ENCODE data around the gene SCIN. TPM values are rescaled to one million over a fixed set of nuclear protein-coding genes. Genes with fewer than 3 reads are reported as not detected.

SCIN gene
- total RNA-seq, 4 donors from 2014 or later: 0.32 to 1.0 (median 0.66) TPM

DNA sequence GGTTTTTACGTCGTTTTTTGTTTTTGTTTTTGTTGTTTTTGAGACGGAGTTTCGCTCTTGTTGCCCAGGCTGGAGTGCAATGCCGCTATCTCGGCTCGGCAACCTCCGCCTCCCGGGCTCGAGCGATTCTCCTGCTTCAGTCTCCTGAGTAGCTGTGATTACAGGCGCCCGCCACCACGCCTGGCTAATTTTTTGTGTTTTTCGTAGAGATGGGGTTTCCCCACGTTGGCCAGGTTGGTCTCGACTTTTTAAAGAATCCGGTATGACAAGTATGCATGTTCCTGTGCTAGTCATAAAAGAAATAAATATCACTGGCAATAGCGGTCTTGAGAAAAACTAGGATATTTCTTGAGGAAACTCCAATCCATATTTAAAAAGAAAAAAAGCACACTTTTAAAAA, 114.2 kb downstream of the SCIN start:
- Histone ChIP-seq H3K27ac (replicated peaks in 1 of 4) (no peak overlapping the region), H3K4me1 (peaks cover 0 to 22% (median 22%) of the 10 kb centered on the region in 4 donors), H3K36me3 (no peaks in the 10 kb centered on the region), H3K27me3 (no peaks in the 10 kb centered on the region), H3K9me3 (no peaks in the 10 kb centered on the region), H3K4me3 (no peak overlapping the region)
- no peak for DNase-seq (ENCODE audit: extremely low spot score)
- no peak for TF ChIP-seq EP300 (IDR thresholded peaks at IDR 0.05)
- intact Hi-C loops (cut with DNase I): loop anchor here (5.0 kb wide), 1 partner anchor 578 kb away; no protein-coding TSS in a partner anchor
- WGBS: 94% methylated on average over 19 of the region's 19 CpGs

DNA sequence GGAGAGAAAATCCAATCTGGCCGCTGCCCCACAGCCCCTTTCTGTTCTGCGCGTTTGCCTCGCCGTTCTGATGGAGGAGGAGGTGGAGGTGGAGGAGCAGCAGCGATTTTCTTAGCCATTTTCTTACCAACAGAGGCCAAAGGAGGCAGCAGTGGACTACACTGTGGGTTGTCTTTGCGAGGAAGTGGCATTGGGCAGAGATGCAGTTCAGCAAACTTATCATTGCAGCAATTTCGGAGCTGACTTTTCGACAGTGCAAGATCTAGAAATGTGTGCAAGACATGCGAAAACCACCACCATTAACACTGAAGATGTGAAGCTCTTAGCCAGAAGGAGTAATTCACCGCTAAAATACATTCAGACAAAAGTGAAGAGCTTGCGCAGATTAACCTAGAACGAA, 115.0 kb downstream of the SCIN start:
- no peak for TF ChIP-seq POLR2A (IDR thresholded peaks at IDR 0.05; ENCODE audit: low read depth)
- TF ChIP-seq, protein P1, sequence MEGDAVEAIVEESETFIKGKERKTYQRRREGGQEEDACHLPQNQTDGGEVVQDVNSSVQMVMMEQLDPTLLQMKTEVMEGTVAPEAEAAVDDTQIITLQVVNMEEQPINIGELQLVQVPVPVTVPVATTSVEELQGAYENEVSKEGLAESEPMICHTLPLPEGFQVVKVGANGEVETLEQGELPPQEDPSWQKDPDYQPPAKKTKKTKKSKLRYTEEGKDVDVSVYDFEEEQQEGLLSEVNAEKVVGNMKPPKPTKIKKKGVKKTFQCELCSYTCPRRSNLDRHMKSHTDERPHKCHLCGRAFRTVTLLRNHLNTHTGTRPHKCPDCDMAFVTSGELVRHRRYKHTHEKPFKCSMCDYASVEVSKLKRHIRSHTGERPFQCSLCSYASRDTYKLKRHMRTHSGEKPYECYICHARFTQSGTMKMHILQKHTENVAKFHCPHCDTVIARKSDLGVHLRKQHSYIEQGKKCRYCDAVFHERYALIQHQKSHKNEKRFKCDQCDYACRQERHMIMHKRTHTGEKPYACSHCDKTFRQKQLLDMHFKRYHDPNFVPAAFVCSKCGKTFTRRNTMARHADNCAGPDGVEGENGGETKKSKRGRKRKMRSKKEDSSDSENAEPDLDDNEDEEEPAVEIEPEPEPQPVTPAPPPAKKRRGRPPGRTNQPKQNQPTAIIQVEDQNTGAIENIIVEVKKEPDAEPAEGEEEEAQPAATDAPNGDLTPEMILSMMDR (IDR thresholded peaks at IDR 0.05): peak; percentile 9 to 32 (median 11)
- intact Hi-C loops (cut with DNase I): loop anchor here (5.0 kb wide), 1 partner anchor 577 kb away; no protein-coding TSS in a partner anchor
- DNase-seq (ENCODE audit: extremely low spot score): no peak
- WGBS: 89% methylated on average over 13 of the region's 13 CpGs
- Histone ChIP-seq H3K27me3 (no peaks in the 10 kb centered on the region), H3K4me1 (peaks cover 0 to 30% (median 27%) of the 10 kb centered on the region in 4 donors), H3K27ac (replicated peaks in 1 of 4) (peak overlapping the region; percentile 90 to 96 (median 94)), H3K4me3 (peak overlapping the region in 1 of 4 donors; percentile 88), H3K9me3 (no peaks in the 10 kb centered on the region), H3K36me3 (no peaks in the 10 kb centered on the region)

DNA sequence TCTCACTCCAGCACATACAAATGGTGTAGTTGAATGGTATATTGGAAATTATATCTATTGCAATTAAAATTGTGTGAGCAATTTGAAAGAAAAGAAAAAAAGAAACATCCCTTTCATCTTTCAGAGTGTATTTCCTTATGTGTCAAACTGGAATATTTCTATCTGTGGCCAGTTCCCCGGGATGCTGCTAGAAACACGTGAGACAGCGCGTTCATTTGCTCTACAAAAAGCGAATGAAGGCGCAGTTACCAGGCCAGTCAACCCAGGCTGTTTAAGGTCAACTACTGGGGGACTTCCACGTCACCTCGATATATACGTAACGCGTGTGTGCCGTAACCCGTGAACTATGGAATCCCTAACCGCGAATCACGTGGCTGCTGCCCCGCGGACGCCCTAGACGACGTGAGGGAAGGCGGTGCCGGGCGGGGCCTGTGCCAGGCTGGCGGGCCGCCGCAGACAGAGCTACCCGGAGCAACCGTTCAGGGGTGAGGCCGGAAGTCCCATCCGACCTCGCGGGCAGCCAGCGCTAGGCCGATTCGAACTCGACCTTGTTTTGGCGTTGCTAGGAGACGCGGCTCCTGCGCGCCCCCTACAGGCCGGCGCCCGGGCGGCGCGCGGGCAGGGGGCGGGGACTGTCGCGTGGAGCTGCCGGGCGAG, 115.8 kb downstream of the SCIN start:
- peak; percentile 96 for DNase-seq (ENCODE audit: extremely low spot score)
- H3K36me3 ChIP-seq: no peaks in the 10 kb centered on the region
- peak overlapping the region; percentile 90 to 96 (median 94) for H3K27ac ChIP-seq (replicated peaks in 1 of 4)
- intact Hi-C loops (cut with DNase I): loop anchor here (2.0 to 5.0 kb wide), 2 partner anchors 48 to 576 kb away; no protein-coding TSS in a partner anchor
- H3K4me1 ChIP-seq: peaks cover 0 to 38% (median 33%) of the 10 kb centered on the region in 4 donors
- 26% methylated on average over 12 of the region's 54 CpGs for WGBS
- no peaks in the 10 kb centered on the region for H3K27me3 ChIP-seq
- peak overlapping the region; percentile 88 to 97 (median 93) for H3K4me3 ChIP-seq
- TF ChIP-seq, protein P1 (IDR thresholded peaks at IDR 0.05): peak; percentile 87 to 96 (median 90)
- TF ChIP-seq POLR2AphosphoS5 (IDR thresholded peaks at IDR 0.05) (peak; percentile 70 to 87), EP300 (IDR thresholded peaks at IDR 0.05) (peak; percentile 65), POLR2A (IDR thresholded peaks at IDR 0.05; ENCODE audit: low read depth) (no peak)
- no peaks in the 10 kb centered on the region for H3K9me3 ChIP-seq

DNA sequence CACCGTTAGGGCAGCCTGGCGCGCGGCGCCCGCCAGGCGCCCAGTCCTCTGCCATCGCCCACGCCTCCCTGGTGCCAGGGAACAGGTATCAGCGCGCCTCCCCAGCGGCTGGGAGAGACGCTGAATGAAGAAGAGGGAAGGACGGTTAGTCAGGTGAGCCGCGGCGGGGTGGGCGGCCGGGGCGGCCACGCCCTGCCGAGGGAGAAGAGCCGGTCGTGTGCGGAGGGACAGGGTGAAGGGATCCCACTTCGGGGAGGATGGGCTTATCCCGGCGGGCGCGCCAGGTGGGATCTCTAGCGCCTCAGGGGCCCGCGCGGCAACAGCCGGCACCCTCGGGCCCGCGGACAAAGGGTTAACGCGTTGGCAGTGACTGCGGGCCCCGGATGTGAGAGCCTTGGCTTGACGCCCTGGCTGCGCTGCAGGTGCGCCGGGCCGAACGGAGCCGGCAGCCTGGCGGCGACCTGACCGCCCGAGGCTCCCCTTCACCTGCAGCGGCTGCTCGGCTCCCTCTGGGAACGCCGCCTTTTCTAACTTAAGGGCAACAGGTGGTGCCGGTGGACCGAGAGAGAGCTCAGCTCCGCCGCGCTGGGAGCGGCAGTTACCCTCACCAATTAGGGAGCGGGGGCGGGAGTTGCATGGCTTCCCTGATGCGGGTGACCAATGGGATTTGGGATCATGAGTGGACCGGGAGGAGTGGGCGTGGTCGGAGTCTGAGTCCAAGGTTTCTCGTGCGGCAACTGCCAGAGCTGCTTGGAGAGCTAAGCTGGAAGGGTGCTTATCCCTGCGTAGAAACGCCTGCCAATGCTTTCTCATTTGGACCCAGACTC, 116.6 kb downstream of the SCIN start, which contains the start of gene ARL4A:
Gene ARL4A (plus strand): TSS at position 743 of the 827 bp plus-strand sequence. CDS start 622 bp downstream, outside the sequence.
- no peaks in the 10 kb centered on the region for H3K9me3 ChIP-seq
- intact Hi-C loops (cut with DNase I): loop anchor here (2.0 to 5.0 kb wide), 2 partner anchors 48 to 575 kb away; no protein-coding TSS in a partner anchor
- H3K4me3 ChIP-seq: peak within 1 kb of the TSS; percentile 88 to 97 (median 93)
- DNase-seq (ENCODE audit: extremely low spot score): peak; percentile 100
- H3K27ac ChIP-seq (replicated peaks in 1 of 4): peak within 1 kb of the TSS; percentile 90 to 96 (median 94)
- WGBS: under 1% methylated on average over 41 of the region's 73 CpGs
- no peaks in the 10 kb centered on the region for H3K27me3 ChIP-seq
- no peaks in the 10 kb centered on the region for H3K36me3 ChIP-seq
- peaks cover 0 to 43% (median 33%) of the 10 kb centered on the region in 4 donors for H3K4me1 ChIP-seq
- TF ChIP-seq, protein P1 (IDR thresholded peaks at IDR 0.05): peak in 2 of 3 experiments; percentile 31 to 58
- TF ChIP-seq POLR2AphosphoS5 (IDR thresholded peaks at IDR 0.05) (peak; percentile 90 to 94), POLR2A (IDR thresholded peaks at IDR 0.05; ENCODE audit: low read depth) (peak; percentile 30), EP300 (IDR thresholded peaks at IDR 0.05) (no peak)

All from esophagus muscularis mucosa (tissue), 4 donors.